Fibroblast of lung (primary cell): ENCODE data around the gene DNM1.

Source experiments
- CTCF ChIP-seq, 2 donors: IDR thresholded peaks in 1 of 2; conservative IDR thresholded peaks in 1 of 2; 1 replicate in 1 of 2; 2 replicates in 1 of 2; pipeline ENCODE4 v1.5.1; 2011 to 2012; ENCODE audit warnings: low read length in 2 of 2, control low read depth in 1 of 2, inconsistent platforms in 1 of 2, low read depth in 1 of 2, mild to moderate bottlenecking in 1 of 2
- EZH2 ChIP-seq: IDR thresholded peaks from 2 replicates; pipeline ENCODE4 v1.5.1; 2012; ENCODE audit warnings: low read length, control low read depth, mild to moderate bottlenecking; ENCODE audit errors: missing control alignments

GRCh38 chr9:128231638-128232527 lies 28.7 kb downstream of the DNM1 start:
- TF ChIP-seq CTCF (conservative IDR thresholded peaks at IDR 0.05 in 1 of 2, IDR thresholded peaks at IDR 0.05 in 1 of 2; ENCODE audit: low read depth in 1 of 2, low read length in 2 of 2) (no peak), EZH2 (no peak)
